HG02981 (cell line): Measurements from ENCODE around the gene USP4.
"Not testable (repeated sequence)": the region's sequence is repeated elsewhere in the genome, so short reads cannot be mapped to it uniquely, and the experiment has no call there.

Experiments used
- ATAC-seq: cut with Tn5 transposase; IDR thresholded peaks from one replicate; pipeline ENCODE4 v1.9.1; 2021; ENCODE audit warnings: mild to moderate bottlenecking, moderate library complexity; ENCODE audit not compliant: unreplicated experiment

The USP4 gene

DNA sequence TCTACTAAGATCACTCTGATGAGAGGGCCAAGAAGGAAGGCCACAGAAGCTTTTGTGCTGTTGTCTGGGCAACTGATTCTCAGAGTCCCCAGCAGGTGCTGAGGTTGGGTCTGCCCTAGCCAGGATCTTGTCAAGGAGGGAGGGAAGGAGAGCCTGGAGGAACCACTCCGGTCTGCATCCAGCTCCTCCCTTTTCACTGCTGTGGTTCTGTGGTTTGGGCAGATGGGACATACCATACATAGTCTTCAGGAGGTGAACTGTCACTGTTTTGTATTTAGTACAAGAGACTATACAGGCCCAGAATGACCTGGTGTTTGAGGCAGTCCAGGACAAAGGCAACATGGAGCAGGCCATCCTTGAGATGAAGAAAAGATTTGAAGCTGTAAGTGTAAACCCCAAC, 84.7 kb downstream of the USP4 start:
- no peak for ATAC-seq

DNA sequence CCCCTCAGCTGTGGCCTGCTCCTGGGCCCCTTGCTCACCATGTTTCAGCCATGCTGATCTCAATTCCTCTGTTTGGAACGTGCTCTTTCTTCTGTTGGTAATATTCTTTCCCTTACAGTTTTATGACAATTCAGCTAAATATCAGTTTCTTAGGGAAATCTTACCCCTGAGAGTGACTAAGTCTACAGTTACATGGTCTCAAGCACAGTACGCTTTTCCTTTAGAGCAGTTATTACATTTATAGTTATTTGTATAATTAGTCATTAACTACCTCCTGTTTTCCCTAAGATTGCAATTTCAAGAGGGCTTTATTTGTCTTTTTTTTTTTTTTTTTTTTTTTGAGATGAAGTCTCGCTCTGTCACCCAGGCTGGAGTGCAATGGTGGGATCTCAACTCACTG, 86.3 kb downstream of the USP4 start:
- no peak for ATAC-seq

DNA sequence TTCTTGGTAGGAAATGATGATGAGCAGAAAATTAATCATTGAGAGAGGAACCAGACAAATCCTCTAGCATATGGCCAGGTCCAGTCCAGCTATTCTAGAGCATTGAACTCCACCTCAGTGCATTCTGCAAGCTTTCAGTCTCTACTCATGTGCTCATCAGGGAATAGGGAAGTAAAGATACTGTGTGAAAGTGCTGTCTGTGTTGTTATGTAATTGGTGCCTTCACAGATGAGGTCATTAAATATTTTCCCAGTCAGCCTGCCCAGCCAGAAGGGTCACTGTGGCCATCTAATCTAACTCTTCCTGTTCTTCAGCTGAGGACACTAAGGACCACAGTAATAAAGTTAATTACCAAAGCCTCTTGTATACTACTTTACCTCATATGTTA, 91.0 kb downstream of the USP4 start:
- no peak for ATAC-seq

DNA sequence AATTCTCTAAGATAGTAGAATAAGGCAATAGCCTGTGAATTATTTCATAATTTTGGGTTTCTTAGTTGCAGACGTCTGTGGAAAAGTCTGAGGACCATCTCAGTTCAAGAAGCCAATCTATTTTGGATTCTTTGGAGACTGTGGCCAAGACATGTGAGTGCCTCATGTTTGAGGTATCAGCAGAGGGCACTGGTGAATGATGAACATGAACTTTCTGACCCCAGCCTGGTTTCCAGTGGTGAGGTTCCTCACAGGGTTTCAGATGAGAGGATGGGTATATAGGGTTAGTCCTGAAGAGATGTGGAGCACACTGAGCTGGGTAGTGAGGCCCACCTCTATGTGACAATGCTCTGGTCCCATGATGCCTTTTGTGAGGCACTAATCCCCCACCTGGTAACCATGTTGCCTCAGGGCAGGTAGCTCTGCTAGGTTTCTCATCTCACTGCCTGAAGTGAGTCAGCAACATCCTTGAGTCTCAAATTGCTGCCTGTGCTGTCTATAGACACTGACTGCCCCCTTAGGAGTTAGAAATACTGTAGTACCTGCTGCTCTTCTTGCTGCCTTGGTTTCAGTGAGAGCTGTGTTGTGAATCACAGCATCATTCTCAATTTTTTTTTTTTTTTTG, 95.2 kb downstream of the USP4 start:
- ATAC-seq: no peak

DNA sequence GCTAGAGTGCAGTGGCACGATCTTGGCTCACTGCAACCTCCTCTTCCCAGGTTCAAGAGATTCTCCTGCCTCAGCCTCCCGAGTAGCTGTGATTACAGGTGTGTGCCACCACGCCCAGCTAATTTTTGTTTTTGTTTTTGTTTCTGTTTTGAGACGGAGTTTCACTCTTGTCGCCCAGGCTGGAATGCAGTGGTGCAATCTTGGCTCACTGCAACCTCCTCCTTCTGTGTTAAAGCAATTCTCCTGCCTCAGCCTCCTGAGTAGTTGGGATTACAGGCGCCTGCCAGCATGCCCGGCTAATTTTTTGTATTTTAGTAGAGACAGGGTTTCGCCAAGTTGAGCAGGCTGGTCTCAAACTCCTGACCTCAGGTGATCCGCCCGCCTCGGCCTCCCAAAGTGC, 99.8 kb downstream of the USP4 start:
- ATAC-seq: not testable (repeated sequence)

DNA sequence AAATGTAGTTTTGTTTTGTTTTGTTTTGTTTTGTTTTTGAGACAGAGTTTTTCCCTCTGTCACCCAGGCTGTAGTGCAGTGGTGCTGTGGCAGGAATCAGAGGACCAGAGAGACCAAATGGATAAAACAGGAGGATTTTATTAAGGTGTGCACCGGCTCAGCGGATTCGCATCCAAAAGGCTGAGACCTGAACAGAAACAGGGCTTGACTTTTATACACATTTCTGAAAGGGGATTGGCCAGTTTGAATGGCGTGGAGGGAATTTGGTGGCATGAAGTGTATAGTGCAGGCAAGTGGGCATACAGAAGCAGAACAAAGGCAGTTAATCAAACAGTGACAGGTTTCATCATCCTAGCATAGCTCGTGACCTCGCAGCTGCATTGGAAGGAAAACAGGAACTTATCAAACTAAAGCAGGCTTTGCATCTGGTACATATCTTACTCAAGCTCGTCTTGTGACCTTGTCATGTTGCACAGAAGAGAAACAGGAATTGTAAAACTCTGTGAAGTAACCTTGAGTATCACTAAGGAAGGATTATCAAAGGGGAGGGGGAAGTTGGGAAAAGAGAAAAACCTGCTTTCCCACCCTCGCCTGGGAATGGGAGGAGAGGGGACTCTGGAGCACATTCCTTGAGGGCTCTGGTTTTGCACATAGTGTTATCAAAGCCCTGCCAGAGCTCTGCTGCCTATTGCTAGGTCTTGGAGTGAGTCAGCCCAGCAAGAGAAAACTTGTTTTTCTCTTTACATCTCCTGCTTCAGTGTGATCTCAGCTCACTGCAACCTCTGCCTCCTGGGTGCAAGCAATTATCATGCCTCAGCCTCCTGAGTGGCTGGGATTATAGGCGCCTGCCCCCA, 101.4 kb downstream of the USP4 start:
- ATAC-seq: no peak

DNA sequence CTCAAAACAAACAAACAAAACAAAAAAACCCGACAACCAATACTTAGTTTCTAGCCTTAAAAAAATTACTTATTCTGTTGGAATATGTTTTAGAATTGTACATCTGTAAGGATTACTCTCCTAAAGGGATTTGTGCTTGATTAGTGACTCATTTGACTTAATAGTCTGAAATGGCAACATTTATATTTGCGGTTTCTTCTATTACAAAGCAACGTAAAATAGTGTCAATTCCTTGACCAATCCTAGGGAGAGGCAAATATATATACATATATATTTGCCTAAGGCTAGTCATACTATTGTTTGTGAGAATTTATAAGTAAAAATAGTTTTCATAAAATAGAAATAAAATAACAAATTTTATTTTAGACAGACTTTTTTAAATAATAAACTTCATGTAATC, 102.5 kb downstream of the USP4 start:
- ATAC-seq: no peak

DNA sequence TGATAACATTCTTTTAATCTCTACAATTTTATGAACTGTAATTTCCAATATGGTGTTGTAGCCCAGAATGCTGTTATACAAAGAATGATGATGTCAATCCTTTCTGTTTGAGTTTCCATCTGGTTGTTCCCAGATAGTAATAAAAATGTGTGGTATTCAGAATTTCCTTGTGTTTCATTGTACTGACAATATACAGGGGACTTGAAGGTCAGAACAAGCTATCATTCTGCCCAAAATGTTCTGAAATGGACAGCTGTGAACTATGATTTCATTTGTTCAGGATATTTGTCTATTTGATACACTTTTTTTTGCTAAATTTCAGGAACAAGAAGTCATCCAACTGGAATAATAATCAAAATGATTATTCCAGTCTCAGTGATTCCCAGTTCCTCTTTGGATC, 103.6 kb downstream of the USP4 start:
- ATAC-seq: no peak

DNA sequence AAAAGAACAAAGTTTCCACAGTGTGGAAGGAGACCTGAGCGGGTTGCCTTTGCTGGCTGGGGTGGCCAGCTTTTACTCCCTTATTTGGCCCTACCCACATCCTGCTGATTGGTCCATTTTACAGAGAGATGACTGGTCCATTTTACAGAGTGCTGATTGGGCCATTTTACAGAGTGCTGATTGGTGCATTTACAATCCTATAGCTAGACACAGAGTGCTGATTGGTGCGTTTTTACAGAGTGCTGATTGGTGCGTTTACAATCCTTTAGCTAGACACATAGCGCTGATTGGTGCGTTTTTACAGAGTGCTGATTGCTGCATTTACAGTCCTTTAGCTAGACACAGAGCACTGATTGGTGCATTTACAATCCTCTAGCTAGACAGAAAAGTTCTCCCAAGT, 111.0 kb downstream of the USP4 start:
- ATAC-seq: not testable (repeated sequence)
